SU-DHL-6 (cell line): Measurements from ENCODE around the gene SLC25A26.

Source experiments
- H2AFZ ChIP-seq: fragments of 200-600 bp; sonication (generic); 2 replicates; pipeline ENCODE4 v1.6.1; 2014; ENCODE audit warnings: low read depth, mild to moderate bottlenecking, moderate library complexity, mixed read lengths, antibody characterized with exemption, low read length; ENCODE audit not compliant: severe bottlenecking
- H3F3A ChIP-seq: fragments of 200-600 bp; shearing (Covaris generic); 2 replicates; pipeline ENCODE4 v1.6.0; 2016; ENCODE audit warnings: antibody characterized with exemption, mild to moderate bottlenecking; ENCODE audit not compliant: insufficient read depth
- H3K27ac ChIP-seq: fragments of 200-600 bp; sonication (generic); 2 replicates; pipeline ENCODE4 v1.5.1; 2016; ENCODE audit warnings: low read depth, mild to moderate bottlenecking, low read length, moderate library complexity, mixed read lengths
- H3K27me3 ChIP-seq: fragments of 200-600 bp; sonication (generic), shearing (Covaris generic); 2 replicates; pipeline ENCODE4 v1.6.0; 2014; ENCODE audit warnings: mild to moderate bottlenecking, low read length
- H3K36me3 ChIP-seq: fragments of 200-600 bp; sonication (generic); 2 replicates; pipeline ENCODE4 v1.6.1; 2014; ENCODE audit warnings: mild to moderate bottlenecking, low read length, mixed read lengths
- H3K4me2 ChIP-seq: fragments of 300-600, 200-600 bp; shearing (Covaris generic), sonication (generic); 2 replicates; pipeline ENCODE4 v1.6.0; 2014; ENCODE audit warnings: low read length, low read depth, mild to moderate bottlenecking; ENCODE audit not compliant: poor library complexity, severe bottlenecking
- H3K4me3 ChIP-seq: fragments of 200-600 bp; sonication (generic); 2 replicates; pipeline ENCODE4 v1.5.1; 2014; ENCODE audit warnings: antibody characterized with exemption, low read length, mild to moderate bottlenecking, mixed read lengths; ENCODE audit not compliant: insufficient read depth, poor library complexity, severe bottlenecking
- H3K79me2 ChIP-seq: fragments of 200-600 bp; sonication (generic); 2 replicates; pipeline ENCODE4 v1.6.1; 2014; ENCODE audit warnings: mild to moderate bottlenecking, low read length, moderate library complexity; ENCODE audit not compliant: insufficient read depth
- H3K9ac ChIP-seq: fragments of 200-600 bp; sonication (generic); 2 replicates; pipeline ENCODE4 v1.7.0; 2014; ENCODE audit warnings: mild to moderate bottlenecking, low read length
- H3K9me2 ChIP-seq: fragments of 200-600 bp; sonication (generic); replicated peaks from 2 replicates; pipeline ENCODE4 v1.6.1; 2014; ENCODE audit warnings: low read length; ENCODE audit not compliant: insufficient read depth
- H3K9me3 ChIP-seq: fragments of 200-600 bp; sonication (generic); 2 replicates; pipeline ENCODE4 v1.6.1; 2014; ENCODE audit warnings: low read length, mixed read lengths; ENCODE audit not compliant: insufficient read depth
- H4K20me1 ChIP-seq: fragments of 200-600 bp; sonication (generic); 2 replicates; pipeline ENCODE4 v1.6.1; 2014; ENCODE audit warnings: low read depth, mild to moderate bottlenecking, antibody characterized with exemption, low read length, moderate library complexity, mixed read lengths
- CTCF ChIP-seq: fragments of 200-600 bp; sonication (generic); IDR thresholded peaks from one replicate; pipeline ENCODE4 v1.5.1; 2017; ENCODE audit warnings: antibody characterized with exemption, mild to moderate bottlenecking, low read length, moderate library complexity; ENCODE audit not compliant: insufficient read depth, poor library complexity, severe bottlenecking
- EZH2phosphoT487 ChIP-seq: fragments of 200-600 bp; sonication (generic), shearing (Covaris generic); conservative IDR thresholded peaks from 2 replicates; pipeline ENCODE4 v1.6.1; 2018; ENCODE audit warnings: mild to moderate bottlenecking, antibody characterized with exemption, low read length, moderate library complexity, mixed read lengths

SLC25A26 gene

GRCh38 chr3:66267031-66267430 lies 46.2 kb downstream of the SLC25A26 start:
- no peak for TF ChIP-seq CTCF
- TF ChIP-seq EZH2phosphoT487 = no peak
- H3K4me3 ChIP-seq = no peak overlapping the region
- no peak overlapping the region for H3K9ac ChIP-seq
- H3K27me3 ChIP-seq = no peaks in the 10 kb centered on the region
- no peaks in the 10 kb centered on the region; the same call in 1 of the 2 replicates for H3F3A ChIP-seq
- no peaks in the 10 kb centered on the region for H3K9me2 ChIP-seq
- H3K4me2 ChIP-seq = no peak overlapping the region
- no peaks in the 10 kb centered on the region for H3K79me2 ChIP-seq
- H2AFZ ChIP-seq = no peak overlapping the region
- H3K36me3 ChIP-seq = no peaks in the 10 kb centered on the region
- H4K20me1 ChIP-seq = no peaks in the 10 kb centered on the region
- no peak overlapping the region for H3K27ac ChIP-seq
- H3K9me3 ChIP-seq = no peaks in the 10 kb centered on the region

GRCh38 chr3:66267906-66268305 lies 47.1 kb downstream of the SLC25A26 start:
- Histone ChIP-seq H3K9me2 (no peaks in the 10 kb centered on the region), H3K4me2 (no peak overlapping the region), H3K4me3 (no peak overlapping the region), H2AFZ (no peak overlapping the region), H3K36me3 (no peaks in the 10 kb centered on the region), H3F3A (no peaks in the 10 kb centered on the region), H3K79me2 (no peaks in the 10 kb centered on the region), H4K20me1 (no peaks in the 10 kb centered on the region), H3K27ac (no peak overlapping the region), H3K9me3 (no peaks in the 10 kb centered on the region), H3K27me3 (no peaks in the 10 kb centered on the region), H3K9ac (no peak overlapping the region)
- TF ChIP-seq EZH2phosphoT487 = no peak
- TF ChIP-seq CTCF = no peak

GRCh38 chr3:66268864-66269263 lies 48.1 kb downstream of the SLC25A26 start:
- Histone ChIP-seq H3K4me3 (no peak overlapping the region), H3K4me2 (no peak overlapping the region)

More at GRCh38 chr3:66268864-66269263, 48.1 kb downstream of the SLC25A26 start:
- H3K27me3 ChIP-seq = no peaks in the 10 kb centered on the region
- H3K27ac ChIP-seq = no peak overlapping the region
- H3K9me2 ChIP-seq = no peaks in the 10 kb centered on the region
- no peaks in the 10 kb centered on the region for H3F3A ChIP-seq
- H3K9me3 ChIP-seq = no peaks in the 10 kb centered on the region
- no peaks in the 10 kb centered on the region for H3K36me3 ChIP-seq
- H2AFZ ChIP-seq = no peak overlapping the region
- H3K79me2 ChIP-seq = no peaks in the 10 kb centered on the region
- H3K9ac ChIP-seq = no peak overlapping the region
- H4K20me1 ChIP-seq = no peaks in the 10 kb centered on the region
- TF ChIP-seq CTCF (no peak), EZH2phosphoT487 (no peak)
